Measurements from ENCODE around the gene PIGC. TPM values are rescaled to one million over a fixed set of nuclear protein-coding genes. Genes with fewer than 3 reads are reported as not detected.

PIGC gene
- total RNA-seq, 1 donor from 2014 or later: 20.9 TPM

DNA sequence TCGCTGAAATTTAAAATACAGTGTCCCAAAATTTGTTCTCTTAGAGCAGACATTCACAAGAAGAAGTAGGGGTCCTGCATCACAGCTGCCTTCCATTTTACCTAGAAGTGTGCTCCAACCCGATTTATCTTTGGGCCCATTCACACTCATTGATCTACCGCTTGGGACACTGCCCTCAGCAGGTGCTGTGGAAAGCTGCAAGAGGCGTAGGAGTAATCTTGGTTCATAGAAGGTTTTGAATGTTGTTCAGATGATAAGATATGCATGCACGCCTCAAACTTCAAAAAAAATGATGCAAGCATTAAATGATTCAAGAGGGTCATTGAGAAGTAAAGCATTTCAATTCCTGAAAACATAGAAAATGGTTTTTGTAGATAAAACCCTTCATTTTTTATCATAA, 42.0 kb downstream of the PIGC start:
- TF ChIP-seq, protein P1, sequence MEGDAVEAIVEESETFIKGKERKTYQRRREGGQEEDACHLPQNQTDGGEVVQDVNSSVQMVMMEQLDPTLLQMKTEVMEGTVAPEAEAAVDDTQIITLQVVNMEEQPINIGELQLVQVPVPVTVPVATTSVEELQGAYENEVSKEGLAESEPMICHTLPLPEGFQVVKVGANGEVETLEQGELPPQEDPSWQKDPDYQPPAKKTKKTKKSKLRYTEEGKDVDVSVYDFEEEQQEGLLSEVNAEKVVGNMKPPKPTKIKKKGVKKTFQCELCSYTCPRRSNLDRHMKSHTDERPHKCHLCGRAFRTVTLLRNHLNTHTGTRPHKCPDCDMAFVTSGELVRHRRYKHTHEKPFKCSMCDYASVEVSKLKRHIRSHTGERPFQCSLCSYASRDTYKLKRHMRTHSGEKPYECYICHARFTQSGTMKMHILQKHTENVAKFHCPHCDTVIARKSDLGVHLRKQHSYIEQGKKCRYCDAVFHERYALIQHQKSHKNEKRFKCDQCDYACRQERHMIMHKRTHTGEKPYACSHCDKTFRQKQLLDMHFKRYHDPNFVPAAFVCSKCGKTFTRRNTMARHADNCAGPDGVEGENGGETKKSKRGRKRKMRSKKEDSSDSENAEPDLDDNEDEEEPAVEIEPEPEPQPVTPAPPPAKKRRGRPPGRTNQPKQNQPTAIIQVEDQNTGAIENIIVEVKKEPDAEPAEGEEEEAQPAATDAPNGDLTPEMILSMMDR (IDR thresholded peaks at IDR 0.05): peak; percentile 50
- H3K27me3 Mint-ChIP-seq (ENCODE audit: low read depth): no peaks in the 10 kb centered on the region
- peaks cover 70% of the 10 kb centered on the region for H3K4me1 Mint-ChIP-seq (ENCODE audit: low read depth)
- DNase-seq (ENCODE audit: low spot score): no peak
- no peaks in the 10 kb centered on the region for H3K9me3 Mint-ChIP-seq (ENCODE audit: low read depth)
- peaks cover 3% of the 10 kb centered on the region for H3K36me3 Mint-ChIP-seq (ENCODE audit: low read depth)
- peak overlapping the region; percentile 69 for H3K27ac Mint-ChIP-seq (ENCODE audit: unreplicated experiment)
- no peak overlapping the region for H3K4me3 Mint-ChIP-seq (ENCODE audit: unreplicated experiment)

DNA sequence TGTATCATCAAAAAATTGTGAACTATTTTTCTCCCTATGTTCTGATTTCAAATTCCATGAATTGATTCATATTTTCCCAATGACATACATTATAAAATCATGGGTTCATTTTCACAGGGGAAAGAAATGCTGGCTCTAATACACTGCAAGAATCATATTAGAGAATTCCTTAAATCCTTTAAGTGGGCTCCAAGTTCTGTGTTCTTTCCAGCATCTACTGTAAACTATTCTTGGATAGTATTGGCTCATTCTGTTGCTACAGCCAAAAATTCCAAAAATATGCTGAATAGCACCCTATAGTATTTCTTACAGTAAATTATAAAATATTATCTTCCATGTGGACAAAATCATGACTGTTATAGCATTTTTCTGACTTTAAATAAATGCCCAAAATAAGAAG, 42.4 kb downstream of the PIGC start:
- H3K9me3 Mint-ChIP-seq (ENCODE audit: low read depth): no peaks in the 10 kb centered on the region
- peaks cover 71% of the 10 kb centered on the region for H3K4me1 Mint-ChIP-seq (ENCODE audit: low read depth)
- no peaks in the 10 kb centered on the region for H3K27me3 Mint-ChIP-seq (ENCODE audit: low read depth)
- H3K4me3 Mint-ChIP-seq (ENCODE audit: unreplicated experiment): no peak overlapping the region
- TF ChIP-seq, protein P1 (IDR thresholded peaks at IDR 0.05): no peak
- peaks cover 3% of the 10 kb centered on the region for H3K36me3 Mint-ChIP-seq (ENCODE audit: low read depth)
- no peak for DNase-seq (ENCODE audit: low spot score)
- H3K27ac Mint-ChIP-seq (ENCODE audit: unreplicated experiment): peak overlapping the region; percentile 96

DNA sequence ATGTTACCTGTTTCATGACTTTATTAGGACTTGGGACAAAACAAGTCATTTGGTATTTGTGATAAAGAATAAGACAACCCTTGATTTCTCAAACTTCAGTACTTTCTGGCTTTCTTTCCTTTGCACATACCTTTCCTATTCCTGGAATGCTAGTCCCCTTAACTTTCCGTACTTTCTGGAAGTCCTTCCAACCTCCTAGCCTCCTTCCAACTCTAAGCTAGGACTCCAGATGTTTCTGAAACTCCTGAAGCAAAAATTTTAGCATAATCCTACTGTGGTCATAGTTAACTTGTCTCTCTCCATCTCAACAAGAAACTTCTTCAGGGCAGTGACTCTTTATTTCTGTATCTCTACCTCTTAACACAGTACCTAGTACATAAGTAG, 43.2 kb downstream of the PIGC start:
- Mint-ChIP-seq H3K9me3 (ENCODE audit: low read depth) (no peaks in the 10 kb centered on the region), H3K27ac (ENCODE audit: unreplicated experiment) (peak overlapping the region; percentile 96), H3K27me3 (ENCODE audit: low read depth) (no peaks in the 10 kb centered on the region), H3K4me3 (ENCODE audit: unreplicated experiment) (no peak overlapping the region), H3K36me3 (ENCODE audit: low read depth) (peaks cover 4% of the 10 kb centered on the region), H3K4me1 (ENCODE audit: low read depth) (peaks cover 78% of the 10 kb centered on the region)
- no peak for DNase-seq (ENCODE audit: low spot score)
- TF ChIP-seq, protein P1 (IDR thresholded peaks at IDR 0.05): no peak

DNA sequence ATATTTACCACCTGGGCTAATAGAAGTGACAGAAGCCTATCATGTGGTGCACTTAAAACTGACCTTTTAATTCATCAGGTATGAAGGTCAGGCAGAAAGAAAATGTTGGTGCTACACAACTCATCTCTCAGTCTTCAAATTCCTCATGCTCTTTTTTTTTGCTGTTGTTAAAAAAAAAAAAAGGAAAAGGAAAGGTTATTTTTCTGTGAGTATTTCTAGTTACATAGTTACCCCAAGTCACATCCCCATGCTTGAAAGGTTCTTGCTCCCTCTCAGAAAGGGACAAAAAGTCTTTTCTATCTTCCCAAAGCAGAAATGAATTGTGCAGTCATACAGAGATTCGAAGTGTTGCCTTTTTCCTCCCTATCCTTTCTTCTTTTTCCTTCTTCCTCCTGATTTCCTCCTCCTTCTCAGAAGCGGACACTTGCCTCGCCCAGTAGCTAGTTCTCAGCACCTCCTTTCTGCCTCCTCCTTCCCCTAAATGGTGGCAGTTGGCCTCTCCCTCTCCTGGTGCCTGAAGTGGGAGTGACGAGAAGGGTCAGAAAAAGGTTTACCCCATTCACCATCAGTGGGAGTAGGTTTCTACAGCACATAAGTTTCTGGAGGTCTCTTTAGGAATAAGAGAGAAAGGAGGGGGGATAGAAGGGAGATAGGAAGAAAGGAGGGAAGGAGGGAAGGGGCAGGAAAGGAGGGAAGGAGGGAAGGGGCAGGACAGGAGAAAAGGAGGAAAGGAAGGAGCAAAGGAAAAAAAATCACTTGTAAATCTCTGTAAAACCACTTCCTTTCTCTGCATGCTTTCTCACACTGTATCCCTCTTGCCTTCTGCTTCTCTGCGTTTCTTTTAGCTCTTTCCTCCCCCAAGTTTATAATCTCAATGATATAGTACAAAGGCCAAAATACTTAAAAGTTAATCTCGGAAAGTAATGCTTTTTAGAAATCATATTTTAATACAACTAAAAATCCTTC, 43.8 kb downstream of the PIGC start:
- H3K27ac Mint-ChIP-seq (ENCODE audit: unreplicated experiment): peak overlapping the region; percentile 96
- H3K9me3 Mint-ChIP-seq (ENCODE audit: low read depth): no peaks in the 10 kb centered on the region
- TF ChIP-seq, protein P1 (IDR thresholded peaks at IDR 0.05): peak; percentile 7
- H3K4me3 Mint-ChIP-seq (ENCODE audit: unreplicated experiment): no peak overlapping the region
- peaks cover 85% of the 10 kb centered on the region for H3K4me1 Mint-ChIP-seq (ENCODE audit: low read depth)
- H3K36me3 Mint-ChIP-seq (ENCODE audit: low read depth): peaks cover 4% of the 10 kb centered on the region
- no peaks in the 10 kb centered on the region for H3K27me3 Mint-ChIP-seq (ENCODE audit: low read depth)
- DNase-seq (ENCODE audit: low spot score): no peak

DNA sequence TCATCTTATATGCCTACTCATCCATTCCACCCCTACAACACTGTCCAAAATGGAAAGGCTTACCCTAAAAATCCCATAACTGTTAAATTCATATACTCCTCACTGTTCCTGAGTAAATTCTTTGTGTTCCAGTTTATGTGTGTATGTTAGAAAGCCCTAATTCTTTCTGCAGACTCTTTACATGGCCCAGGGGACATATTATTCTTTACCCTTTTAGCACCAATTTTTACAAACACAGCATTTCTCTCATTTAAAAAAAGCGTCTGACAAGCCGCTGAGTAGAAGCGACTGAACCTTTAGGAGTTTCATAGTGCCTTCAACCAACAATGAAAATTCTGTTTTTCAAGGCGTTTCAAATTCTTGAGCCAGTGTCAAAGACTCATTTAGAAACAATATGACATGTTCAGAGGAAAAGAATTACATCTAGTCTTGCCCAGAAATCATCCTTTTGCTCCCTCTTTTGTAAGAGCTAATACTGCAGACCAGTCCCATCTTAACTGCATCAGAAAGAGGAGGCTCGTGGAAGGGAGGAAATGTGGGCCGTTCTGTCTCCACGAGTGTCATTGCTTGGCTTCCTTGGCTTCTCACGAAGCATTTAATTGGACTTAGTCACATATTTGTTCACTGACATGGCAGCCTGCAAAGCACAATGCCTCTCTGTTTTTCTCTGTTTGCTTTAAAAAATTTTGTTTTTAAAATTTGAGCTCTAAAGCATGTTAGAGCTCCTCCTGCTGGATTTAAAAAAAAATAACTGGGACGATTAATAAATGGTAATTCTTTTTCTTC, 44.7 kb downstream of the PIGC start:
- Mint-ChIP-seq H3K4me1 (ENCODE audit: low read depth) (peaks cover 88% of the 10 kb centered on the region), H3K27me3 (ENCODE audit: low read depth) (no peaks in the 10 kb centered on the region), H3K36me3 (ENCODE audit: low read depth) (peaks cover 6% of the 10 kb centered on the region)

More for the DNA sequence above, 44.7 kb downstream of the PIGC start:
- H3K9me3 Mint-ChIP-seq (ENCODE audit: low read depth): no peaks in the 10 kb centered on the region
- peak overlapping the region; percentile 20 for H3K4me3 Mint-ChIP-seq (ENCODE audit: unreplicated experiment)
- TF ChIP-seq, protein P1 (IDR thresholded peaks at IDR 0.05): peak; percentile 93
- H3K27ac Mint-ChIP-seq (ENCODE audit: unreplicated experiment): peak overlapping the region; percentile 96
- no peak for DNase-seq (ENCODE audit: low spot score)
